Measurements from ENCODE around the gene PSENEN. TPM values are rescaled to one million over a fixed set of nuclear protein-coding genes. Genes with fewer than 3 reads are reported as not detected.

Gene PSENEN
- total and polyA plus RNA-seq, 9 of the 15 experiments (the other 6 are each of a cell fraction or from before 2014, with no cell fraction given), result 34.5 to 299 (median 61.1) TPM

- ChIA-PET POLR2A (interaction anchor here (0.6 to 1.3 kb wide), 3 partner anchors 12 to 225 kb away, joined by 3 read pairs; no protein-coding TSS in a partner anchor), CTCF (ENCODE audit: low intra/inter-chr PET ratio) (no interaction called here)
- TF ChIP-seq POLR2G (IDR thresholded peaks at IDR 0.05; ENCODE audit: low read depth, low read length), result peak; percentile 40; the same call in 1 of the 2 replicates
- TF ChIP-seq CREM (IDR thresholded peaks at IDR 0.05; ENCODE audit: low read depth), result no peak
- no peak for TF ChIP-seq ZC3H8 (IDR thresholded peaks at IDR 0.05)
- H3K9me3 ChIP-seq (replicated peaks; ENCODE audit: control insufficient read depth, insufficient read depth, low read depth, low read length), result no peaks in the 10 kb centered on the region
- ATAC-seq, result peak; percentile 14; the same call in 2 of the 3 replicates
- in situ Hi-C loops (cut with MboI) (no loop called here), intact Hi-C loops (cut with micrococcal nuclease) (no loop called here)
- H3K9ac ChIP-seq (ENCODE audit: insufficient read depth in 1 of 2, low read depth in 2 of 2, low read length in 2 of 2), result peak overlapping the region in 1 of 2 experiments; percentile 48; a peak in 1 of 4 replicates
- 27% methylated on average over 11 of the region's 11 CpGs for WGBS (ENCODE audit: insufficient coverage, low coverage, missing lambda C conversion rate)
- no peaks in the 10 kb centered on the region for H3K27me3 ChIP-seq (ENCODE audit: control insufficient read depth in 2 of 2, insufficient read depth in 2 of 2, low read length in 2 of 2)
- H2AFZ ChIP-seq (ENCODE audit: low read depth, low read length), result no peak overlapping the region
- no peak overlapping the region for H3K27ac ChIP-seq (ENCODE audit: extremely low read depth, low read depth, low read length)
- no peaks in the 10 kb centered on the region for H3K79me2 ChIP-seq (ENCODE audit: control insufficient read depth, insufficient read depth, low read length)
- no peaks in the 10 kb centered on the region for H3K9me1 ChIP-seq (ENCODE audit: control insufficient read depth, insufficient read depth, low read length)
- no peaks in the 10 kb centered on the region for H3K36me3 ChIP-seq (ENCODE audit: control insufficient read depth, insufficient read depth, low read length)
- BruUV-seq (replicated peaks), result no TSS peak
- peaks cover 0 to 56% of the 10 kb centered on the region in 2 experiments; a peak in 3 of 5 replicates for H3K4me1 ChIP-seq (replicated peaks in 1 of 2; ENCODE audit: control insufficient read depth in 2 of 2, insufficient read depth in 2 of 2, low read length in 2 of 2)
- no peak overlapping the region for H3K4me2 ChIP-seq (ENCODE audit: insufficient read depth, low read length)
- FAIRE-seq, result no peak
- no peak for DNase-seq (ENCODE audit: extremely low read depth in 1 of 4, low spot score in 3 of 4)
- no peak overlapping the region for H3K4me3 ChIP-seq
- H4K20me1 ChIP-seq (replicated peaks; ENCODE audit: control insufficient read depth, insufficient read depth, low read length), result no peaks in the 10 kb centered on the region
Measured at GRCh38 chr19:35789195-35789977, 43.9 kb downstream of the PSENEN start.
